GM12801 (cell line): ENCODE results near the gene SLC10A7.

Source experiments
- TF ChIP-seq, protein P1 (sequence below): IDR thresholded peaks from one replicate; pipeline ENCODE4 v1.5.1; 2011; ENCODE audit warnings: control low read depth; ENCODE audit not compliant: insufficient read length; ENCODE audit errors: extremely low read depth

SLC10A7 gene

DNA sequence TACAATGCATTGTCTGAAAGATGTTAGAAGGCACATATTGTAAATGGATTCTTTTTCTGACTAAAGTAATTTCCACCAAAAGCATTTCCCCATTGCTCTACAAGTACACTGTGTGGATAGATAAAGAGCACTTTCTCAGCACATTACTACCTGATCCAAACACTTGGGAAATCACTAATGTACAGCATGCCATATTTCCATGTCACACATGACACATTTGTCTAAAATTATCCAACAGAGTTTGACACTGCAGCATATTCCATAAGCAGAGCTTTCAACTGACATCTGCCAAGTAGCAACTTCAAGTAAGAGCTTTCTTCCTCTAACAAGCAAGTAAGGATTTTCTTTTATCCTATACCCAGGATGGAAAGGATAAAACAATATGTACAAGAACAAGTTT lies 257.9 kb downstream of the SLC10A7 start:
- TF ChIP-seq, protein P1, sequence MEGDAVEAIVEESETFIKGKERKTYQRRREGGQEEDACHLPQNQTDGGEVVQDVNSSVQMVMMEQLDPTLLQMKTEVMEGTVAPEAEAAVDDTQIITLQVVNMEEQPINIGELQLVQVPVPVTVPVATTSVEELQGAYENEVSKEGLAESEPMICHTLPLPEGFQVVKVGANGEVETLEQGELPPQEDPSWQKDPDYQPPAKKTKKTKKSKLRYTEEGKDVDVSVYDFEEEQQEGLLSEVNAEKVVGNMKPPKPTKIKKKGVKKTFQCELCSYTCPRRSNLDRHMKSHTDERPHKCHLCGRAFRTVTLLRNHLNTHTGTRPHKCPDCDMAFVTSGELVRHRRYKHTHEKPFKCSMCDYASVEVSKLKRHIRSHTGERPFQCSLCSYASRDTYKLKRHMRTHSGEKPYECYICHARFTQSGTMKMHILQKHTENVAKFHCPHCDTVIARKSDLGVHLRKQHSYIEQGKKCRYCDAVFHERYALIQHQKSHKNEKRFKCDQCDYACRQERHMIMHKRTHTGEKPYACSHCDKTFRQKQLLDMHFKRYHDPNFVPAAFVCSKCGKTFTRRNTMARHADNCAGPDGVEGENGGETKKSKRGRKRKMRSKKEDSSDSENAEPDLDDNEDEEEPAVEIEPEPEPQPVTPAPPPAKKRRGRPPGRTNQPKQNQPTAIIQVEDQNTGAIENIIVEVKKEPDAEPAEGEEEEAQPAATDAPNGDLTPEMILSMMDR, result no peak

DNA sequence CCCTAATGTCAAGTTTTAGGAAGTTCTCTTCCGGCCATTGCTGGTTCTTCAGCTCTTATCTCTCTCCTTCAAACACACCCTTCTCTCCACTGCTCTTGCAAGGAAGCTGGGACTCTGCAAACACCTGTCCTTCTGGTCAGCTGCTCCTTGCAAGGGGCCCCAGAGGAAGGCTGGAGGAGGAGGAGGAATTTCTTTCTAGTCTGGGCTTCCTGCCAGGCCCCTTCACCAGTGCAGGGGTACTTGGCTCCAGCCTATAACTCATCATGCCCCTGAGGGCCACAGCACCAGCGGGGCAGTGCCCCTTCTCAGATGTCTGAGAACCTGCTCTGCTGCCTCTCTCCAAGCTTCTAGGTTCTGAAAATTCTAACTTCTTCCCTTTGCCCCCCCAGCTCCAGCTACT lies 260.7 kb downstream of the SLC10A7 start:
- TF ChIP-seq, protein P1, result no peak

DNA sequence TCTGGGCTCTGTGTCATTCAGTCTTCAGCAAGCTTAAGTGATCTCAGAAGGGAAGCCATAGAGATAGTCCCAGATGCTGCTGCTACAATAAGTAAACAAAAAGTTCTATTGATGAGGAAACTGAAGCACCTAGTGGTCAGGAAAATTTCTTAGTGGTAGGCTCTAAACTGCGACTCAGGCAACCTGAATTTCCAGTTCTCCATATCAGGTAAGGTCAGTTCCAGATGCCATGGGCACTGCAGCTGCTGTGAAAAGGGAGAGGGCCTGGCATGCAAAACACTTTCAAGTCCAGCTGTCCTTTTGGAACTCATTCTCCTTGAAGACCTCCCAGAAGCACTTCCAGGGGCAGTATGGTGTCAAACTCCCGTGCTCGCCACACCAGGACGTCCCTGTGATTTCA lies 261.2 kb downstream of the SLC10A7 start:
- TF ChIP-seq, protein P1, result no peak

DNA sequence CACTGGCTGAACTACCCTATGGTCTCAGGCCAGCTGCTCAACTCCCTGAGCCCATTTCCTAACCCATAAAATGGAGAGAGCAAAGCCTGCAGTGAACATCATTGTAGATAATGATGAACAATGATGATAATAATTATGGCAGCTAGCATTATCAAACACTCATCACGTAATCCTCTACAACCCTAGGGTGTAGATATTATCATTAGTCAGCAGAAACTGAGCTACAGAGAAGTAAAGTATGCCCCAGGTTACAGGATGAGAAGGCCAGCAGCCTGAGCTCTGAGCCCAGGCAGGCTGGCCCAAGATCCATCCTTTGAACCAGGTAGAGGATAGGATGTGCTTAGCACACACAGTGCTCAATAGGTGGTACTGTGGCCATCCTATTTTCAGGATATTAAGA lies 264.2 kb downstream of the SLC10A7 start:
- TF ChIP-seq, protein P1, result no peak

DNA sequence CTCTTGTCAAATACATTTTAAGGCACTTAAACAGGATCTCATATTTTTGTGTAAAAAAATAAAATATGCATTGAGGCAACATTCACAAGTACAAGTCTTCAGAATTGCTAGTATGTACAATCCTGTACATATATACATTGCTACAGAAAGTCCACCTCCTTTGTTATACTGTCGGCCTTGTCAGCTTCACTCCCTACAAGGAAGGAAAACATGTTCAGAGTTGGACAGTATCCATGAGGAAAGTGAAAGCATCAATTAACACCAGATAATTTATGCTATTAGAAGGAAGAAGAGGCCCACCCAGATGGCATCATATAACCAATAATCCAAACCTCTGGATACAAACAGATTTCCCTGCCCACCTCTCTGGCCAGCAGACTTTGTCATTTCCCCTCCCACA lies 265.4 kb downstream of the SLC10A7 start:
- TF ChIP-seq, protein P1, result no peak

DNA sequence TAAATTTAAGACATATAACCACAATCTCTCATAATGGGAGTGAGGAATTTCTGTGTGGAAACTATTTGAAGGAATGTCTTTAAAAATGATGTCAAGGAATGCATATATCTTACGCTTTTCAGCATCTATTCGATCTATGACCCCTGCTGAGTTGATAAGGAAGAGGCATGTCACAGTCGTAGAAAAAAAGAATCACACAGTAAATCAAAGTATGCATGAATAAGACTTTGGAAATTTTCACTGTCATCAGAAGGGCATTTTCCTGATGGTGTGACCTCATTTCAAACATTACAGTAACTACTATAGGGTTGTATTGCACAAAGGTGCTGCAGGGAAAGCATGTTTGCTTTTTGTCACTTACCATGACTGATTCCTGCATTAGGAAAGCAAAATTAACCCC lies 265.9 kb downstream of the SLC10A7 start:
- TF ChIP-seq, protein P1, result no peak

DNA sequence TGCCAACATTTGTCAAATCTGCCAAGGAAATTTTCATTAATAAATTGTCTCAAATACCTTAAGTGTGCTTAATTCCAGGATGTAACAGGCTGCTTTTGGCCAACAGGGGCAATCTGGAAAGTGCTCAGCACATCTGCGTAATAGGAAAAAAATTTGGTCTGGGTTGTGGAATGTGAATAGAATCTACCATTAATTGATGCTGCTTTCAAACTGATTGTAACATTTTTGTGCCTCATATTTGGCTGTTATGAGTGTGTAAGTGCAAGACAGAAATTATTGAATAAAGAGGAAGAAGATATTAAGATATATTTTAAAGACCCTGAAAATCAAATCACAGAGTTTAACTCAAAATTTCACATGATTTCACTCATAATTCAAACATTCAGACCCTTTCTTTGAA lies 266.3 kb downstream of the SLC10A7 start:
- TF ChIP-seq, protein P1, result no peak
